Fibroblast of lung (primary cell): ENCODE data around the gene ZNF124. TPM values are rescaled to one million over a fixed set of nuclear protein-coding genes. Genes with fewer than 3 reads are reported as not detected.
"Not testable (repeated sequence)": the region's sequence is repeated elsewhere in the genome, so short reads cannot be mapped to it uniquely, and the experiment has no call there.

Source experiments
- DNase-seq, 2 donors: peaks; one replicate each; pipeline versions ENCODE4 v3.0.0 to v3.0.0-alpha.2; 2010; ENCODE audit warnings: low read depth in 2 of 2
- H2AFZ ChIP-seq: 2 replicates; pipeline ENCODE4 v1.5.1; 2012; ENCODE audit warnings: low read length, control low read depth, inconsistent platforms
- H3K27ac ChIP-seq: 2 replicates; pipeline ENCODE4 v1.5.1; 2011; ENCODE audit warnings: low read length, control low read depth; ENCODE audit not compliant: insufficient read depth
- H3K27me3 ChIP-seq: 2 replicates; pipeline ENCODE4 v1.5.1; 2011; ENCODE audit warnings: mild to moderate bottlenecking, low read length; ENCODE audit not compliant: control insufficient read depth, insufficient read depth
- H3K36me3 ChIP-seq: 2 replicates; pipeline ENCODE4 v1.5.1; 2011; ENCODE audit warnings: low read length; ENCODE audit not compliant: control insufficient read depth, insufficient read depth
- H3K4me1 ChIP-seq: 2 replicates; pipeline ENCODE4 v1.5.1; 2011; ENCODE audit warnings: low read length; ENCODE audit not compliant: control insufficient read depth, insufficient read depth; ENCODE audit errors: extremely low read depth
- H3K4me2 ChIP-seq: 2 replicates; pipeline ENCODE4 v1.5.1; 2011; ENCODE audit warnings: low read length, control low read depth; ENCODE audit not compliant: insufficient read depth; ENCODE audit errors: extremely low read depth
- H3K4me3 ChIP-seq, 4 experiments: fragments of 200-600 bp in 1 of 4; sonication (generic) in 1 of 4; replicated peaks in 1 of 4; 2 replicates each; pipeline ENCODE4 v1.5.1; 2011 to 2016; ENCODE audit warnings: low read length in 4 of 4, low read depth in 3 of 4, mild to moderate bottlenecking in 3 of 4, control low read depth in 2 of 4, inconsistent platforms in 1 of 4, mixed read lengths in 1 of 4; ENCODE audit not compliant: insufficient read depth in 1 of 4; ENCODE audit errors: control extremely low read depth in 1 of 4
- H3K79me2 ChIP-seq: 2 replicates; pipeline ENCODE4 v1.5.1; 2012; ENCODE audit warnings: mild to moderate bottlenecking, low read length, inconsistent platforms; ENCODE audit not compliant: control insufficient read depth, insufficient read depth
- H3K9ac ChIP-seq: 2 replicates; pipeline ENCODE4 v1.5.1; 2011; ENCODE audit warnings: mild to moderate bottlenecking, low read length, control low read depth; ENCODE audit not compliant: insufficient read depth
- H3K9me3 ChIP-seq: 2 replicates; pipeline ENCODE4 v1.5.1; 2012; ENCODE audit warnings: low read depth, low read length; ENCODE audit not compliant: control insufficient read depth, insufficient read depth
- H4K20me1 ChIP-seq: 2 replicates; pipeline ENCODE4 v1.5.1; 2011; ENCODE audit warnings: low read length; ENCODE audit not compliant: control insufficient read depth, insufficient read depth; ENCODE audit errors: extremely low read depth
- CTCF ChIP-seq, 2 donors: IDR thresholded peaks in 1 of 2; conservative IDR thresholded peaks in 1 of 2; 1 replicate in 1 of 2; 2 replicates in 1 of 2; pipeline ENCODE4 v1.5.1; 2011 to 2012; ENCODE audit warnings: low read length in 2 of 2, control low read depth in 1 of 2, inconsistent platforms in 1 of 2, low read depth in 1 of 2, mild to moderate bottlenecking in 1 of 2
- EZH2 ChIP-seq: IDR thresholded peaks from 2 replicates; pipeline ENCODE4 v1.5.1; 2012; ENCODE audit warnings: low read length, control low read depth, mild to moderate bottlenecking; ENCODE audit errors: missing control alignments
- polyA minus RNA-seq: library from RNA; depleted of rRNA, polyadenylated mRNA; stranded (reverse); fragments of >200 nt; gene quantifications from 2 replicates; pipeline ENCODE4 v1.2.3, GENCODE V29; 2011; ENCODE audit warnings: low replicate concordance
- polyA plus RNA-seq, 2 donors: library from polyadenylated mRNA; depleted of rRNA in 1 of 2; stranded (reverse) in 1 of 2; unstranded in 1 of 2; fragments of >200 nt; gene quantifications; 2 replicates each; pipeline ENCODE4 v1.2.1, GENCODE V29; 2011 to 2012; ENCODE audit warnings: missing spikeins in 1 of 2
- total RNA-seq: library from RNA; depleted of rRNA; stranded (reverse); fragments of >200 nt; gene quantifications from 2 replicates; pipeline ENCODE4 v1.2.1, GENCODE V29; 2014

Gene ZNF124
- total RNA-seq (25.6 and 54.2 TPM in 2 replicates), polyA plus RNA-seq (2.9 and 4.5 TPM in 2 replicates), polyA minus RNA-seq (2.1 and 2.5 TPM in 2 replicates)
- 2.1 and 3.6 TPM in 2 replicates for polyA plus RNA-seq (2012)

DNA sequence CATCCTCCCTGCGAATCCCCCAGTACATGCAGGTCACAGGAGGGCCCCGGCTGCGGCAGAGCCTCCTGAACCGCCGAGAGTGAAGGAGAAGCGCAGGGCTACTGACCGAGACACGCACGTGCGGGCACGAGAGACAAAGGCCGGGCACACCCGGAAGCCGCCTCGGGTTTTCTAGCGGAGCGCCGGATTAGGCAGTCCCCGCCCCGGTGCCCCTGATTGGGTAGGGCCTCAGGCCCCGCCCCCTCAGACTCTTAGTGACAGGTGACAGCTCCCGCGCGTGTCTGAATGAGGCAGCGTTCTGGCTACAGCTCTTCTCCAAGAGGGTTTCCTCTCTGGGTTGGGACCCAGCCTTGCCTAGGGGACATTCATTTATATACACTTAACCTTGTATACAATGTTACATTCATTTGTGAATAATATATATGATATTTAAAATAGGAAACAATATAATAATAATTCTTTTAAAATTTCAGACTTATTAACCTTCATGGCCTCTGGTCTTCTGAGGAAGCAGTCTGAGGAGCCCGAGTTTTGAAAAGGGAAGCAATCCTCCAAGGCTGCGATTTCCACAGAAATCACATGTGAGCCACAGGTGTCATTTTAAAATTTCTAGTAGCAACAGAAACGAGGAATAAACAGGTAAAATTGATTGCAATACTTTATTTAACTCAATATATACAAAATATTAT lies at the start of gene ZNF124:
TSS of gene ZNF124 (minus strand) at position 146 of the 689 bp plus-strand sequence. CDS start at position 3, 143 bp downstream.
- H3K4me3 ChIP-seq: peak within 1 kb of the TSS in 1 of 4 experiments; percentile 14
- DNase-seq, H3K27ac ChIP-seq, H3K4me2 ChIP-seq, H2AFZ ChIP-seq, H3K9me3 ChIP-seq, H4K20me1 ChIP-seq, H3K27me3 ChIP-seq, H3K36me3 ChIP-seq, H3K9ac ChIP-seq, H3K4me1 ChIP-seq: not testable (repeated sequence)
- H3K79me2 ChIP-seq: peaks cover 13% of the 10 kb centered on the region

DNA sequence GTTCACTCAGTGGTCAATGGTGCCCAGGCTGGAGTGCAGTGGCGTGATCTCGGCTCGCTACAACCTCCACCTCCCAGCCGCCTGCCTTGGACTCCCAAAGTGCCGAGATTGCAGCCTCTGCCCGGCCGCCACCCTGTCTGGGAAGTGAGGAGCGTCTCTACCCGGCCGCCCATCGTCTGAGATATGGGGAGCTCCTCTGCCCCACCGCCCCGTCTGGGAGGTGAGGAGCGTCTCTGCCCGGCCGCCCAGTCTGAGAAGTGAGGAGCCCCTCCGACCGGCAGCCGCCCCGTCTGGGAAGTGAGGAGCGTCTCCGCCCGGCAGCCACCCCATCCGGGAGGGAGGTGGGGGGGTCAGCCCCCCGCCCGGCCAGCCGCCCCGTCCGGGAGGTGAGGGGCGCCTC lies 48.5 kb upstream of the ZNF124 start:
- not testable (repeated sequence) for H3K4me2 ChIP-seq, H3K9me3 ChIP-seq, H2AFZ ChIP-seq, H3K4me1 ChIP-seq, H3K36me3 ChIP-seq, DNase-seq, H3K9ac ChIP-seq, H3K27me3 ChIP-seq, H3K79me2 ChIP-seq, H3K4me3 ChIP-seq, H4K20me1 ChIP-seq, H3K27ac ChIP-seq

DNA sequence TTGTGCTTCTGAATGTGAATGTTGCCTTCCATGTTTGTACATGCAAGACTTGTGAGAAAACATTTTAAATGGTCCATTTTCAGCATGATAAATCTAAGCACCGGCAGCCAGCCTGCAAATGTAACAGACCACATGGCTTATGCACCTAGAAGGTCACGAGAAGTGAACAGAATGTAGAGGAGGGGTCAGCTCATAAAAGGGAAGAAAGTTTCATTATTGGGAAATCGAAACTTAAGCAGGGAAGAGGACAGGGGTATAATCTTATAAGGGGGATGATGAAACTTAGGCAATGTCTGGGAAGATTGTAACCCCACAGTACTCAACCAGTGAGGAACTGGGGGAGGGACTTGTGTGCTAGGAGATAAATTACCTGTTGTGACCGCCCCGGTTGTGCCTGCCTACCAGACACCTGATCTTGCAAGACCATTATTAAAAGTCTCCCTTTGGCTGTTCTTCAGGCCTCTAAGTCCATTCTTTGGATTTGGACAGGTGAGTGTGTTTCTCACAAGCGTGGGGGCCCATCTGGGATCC lies 46.4 kb upstream of the ZNF124 start:
- DNase-seq: no peak
- Histone ChIP-seq H3K4me1 (no peaks in the 10 kb centered on the region), H3K9ac (no peak overlapping the region), H3K4me2 (no peak overlapping the region), H3K27me3 (no peaks in the 10 kb centered on the region), H3K27ac (no peak overlapping the region), H3K9me3 (no peaks in the 10 kb centered on the region), H2AFZ (no peak overlapping the region), H3K4me3 (no peak overlapping the region), H3K36me3 (no peaks in the 10 kb centered on the region), H3K79me2 (no peaks in the 10 kb centered on the region), H4K20me1 (no peaks in the 10 kb centered on the region)
- TF ChIP-seq EZH2 (no peak), CTCF (conservative IDR thresholded peaks at IDR 0.05 in 1 of 2, IDR thresholded peaks at IDR 0.05 in 1 of 2; ENCODE audit: low read depth in 1 of 2, low read length in 2 of 2) (no peak)

DNA sequence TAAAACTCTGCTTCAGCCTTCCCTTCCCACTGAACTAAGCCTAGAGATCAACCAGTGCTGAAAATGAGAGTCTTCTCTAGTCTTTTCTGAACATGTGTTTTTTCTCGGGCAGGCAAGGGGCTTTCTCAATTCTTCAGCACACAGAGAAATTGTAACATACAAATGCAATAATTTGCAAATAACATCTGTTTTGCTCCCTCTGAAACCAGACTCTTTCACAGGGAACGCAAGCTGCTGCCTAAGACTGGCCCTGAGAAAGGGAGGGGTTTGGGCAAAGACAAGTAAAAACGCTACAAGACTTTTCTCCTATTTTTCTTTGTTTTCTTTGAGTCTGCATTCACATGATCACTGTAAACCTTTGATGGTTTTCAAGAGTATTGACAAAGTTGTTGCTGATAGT lies 44.4 kb upstream of the ZNF124 start:
- no peaks in the 10 kb centered on the region for H3K9me3 ChIP-seq
- H3K27me3 ChIP-seq: no peaks in the 10 kb centered on the region
- no peak for DNase-seq
- no peaks in the 10 kb centered on the region for H4K20me1 ChIP-seq
- H3K36me3 ChIP-seq: no peaks in the 10 kb centered on the region
- H3K4me1 ChIP-seq: no peaks in the 10 kb centered on the region
- TF ChIP-seq CTCF (conservative IDR thresholded peaks at IDR 0.05 in 1 of 2, IDR thresholded peaks at IDR 0.05 in 1 of 2; ENCODE audit: low read depth in 1 of 2, low read length in 2 of 2) (no peak), EZH2 (no peak)
- H3K79me2 ChIP-seq: no peaks in the 10 kb centered on the region
- no peak overlapping the region for H3K9ac ChIP-seq
- no peak overlapping the region for H3K4me3 ChIP-seq
- no peak overlapping the region for H2AFZ ChIP-seq
- no peak overlapping the region for H3K27ac ChIP-seq
- no peak overlapping the region for H3K4me2 ChIP-seq
